Breast epithelium (tissue), 3 donors: ENCODE results near the gene SPATS2.

Experiments used
- CTCF ChIP-seq, 3 donors: fragments of 450-650 bp; IDR thresholded peaks; one replicate each; pipeline ENCODE4 v1.5.1; 2016 to 2017; ENCODE audit warnings: antibody characterized with exemption in 3 of 3, mild to moderate bottlenecking in 3 of 3, moderate library complexity in 3 of 3
- POLR2AphosphoS5 ChIP-seq, 3 donors: sonication (generic); formaldehyde crosslinking; IDR thresholded peaks; one replicate each; pipeline ENCODE4 v1.6.1; 2017; ENCODE audit warnings: antibody characterized with exemption in 3 of 3

GRCh38 chr12:49325606-49326005 is 41.7 kb upstream of the SPATS2 start:
- TF ChIP-seq CTCF (IDR thresholded peaks at IDR 0.05): no peak
- no peak for TF ChIP-seq POLR2AphosphoS5 (IDR thresholded peaks at IDR 0.05)
